Stimulated activated CD8-positive, alpha-beta memory T cell treated with anti-CD3 and anti-CD28 coated beads, Interleukin-12 subunit alpha, Interleukin-12 subunit beta, amount 100 ng/mL, for 24 hours (primary cell): ENCODE results near the gene DSC2.
"Not testable (repeated sequence)": the region's sequence is repeated elsewhere in the genome, so short reads cannot be mapped to it uniquely, and the experiment has no call there.

Experiments used
- DNase-seq: peaks from one replicate; pipeline ENCODE4 v3.0.0-alpha.2; 2020; ENCODE audit errors: extremely low read depth

Gene DSC2

GRCh38 chr18:31042406-31043181 is 59.6 kb downstream of the DSC2 start, which contains the start of gene DSC3:
Gene DSC3 (minus strand): TSS chr18:31042742. CDS start chr18:31042660, 82 bp downstream.
- no peak for DNase-seq

- DNase-seq: no peak
Observed at GRCh38 chr18:31042084-31042405, 60.2 kb downstream of the DSC2 start.

GRCh38 chr18:31041271-31042083 is 60.7 kb downstream of the DSC2 start:
- DNase-seq: no peak

GRCh38 chr18:31040686-31041270 is 61.4 kb downstream of the DSC2 start:
- no peak for DNase-seq

GRCh38 chr18:31039426-31039825 is 62.8 kb downstream of the DSC2 start:
- DNase-seq: no peak

GRCh38 chr18:31037686-31038085 is 64.5 kb downstream of the DSC2 start:
- not testable (repeated sequence) for DNase-seq

- DNase-seq: no peak
Observed at GRCh38 chr18:31034541-31034940, 67.7 kb downstream of the DSC2 start.

GRCh38 chr18:31030574-31031278 is 71.5 kb downstream of the DSC2 start:
- DNase-seq: no peak

GRCh38 chr18:31015715-31016434 is 86.3 kb downstream of the DSC2 start:
- DNase-seq: no peak

- DNase-seq: not testable (repeated sequence)
Observed at GRCh38 chr18:31011455-31011854, 90.8 kb downstream of the DSC2 start.

GRCh38 chr18:31010601-31011000 is 91.6 kb downstream of the DSC2 start:
- DNase-seq: no peak
